ENCODE results near the gene DGKQ. TPM values are rescaled to one million over a fixed set of nuclear protein-coding genes. Genes with fewer than 3 reads are reported as not detected.
A peak's percentile ranks its signal among the peaks of the same experiment; 100 is the strongest.

Gene DGKQ, protein sequence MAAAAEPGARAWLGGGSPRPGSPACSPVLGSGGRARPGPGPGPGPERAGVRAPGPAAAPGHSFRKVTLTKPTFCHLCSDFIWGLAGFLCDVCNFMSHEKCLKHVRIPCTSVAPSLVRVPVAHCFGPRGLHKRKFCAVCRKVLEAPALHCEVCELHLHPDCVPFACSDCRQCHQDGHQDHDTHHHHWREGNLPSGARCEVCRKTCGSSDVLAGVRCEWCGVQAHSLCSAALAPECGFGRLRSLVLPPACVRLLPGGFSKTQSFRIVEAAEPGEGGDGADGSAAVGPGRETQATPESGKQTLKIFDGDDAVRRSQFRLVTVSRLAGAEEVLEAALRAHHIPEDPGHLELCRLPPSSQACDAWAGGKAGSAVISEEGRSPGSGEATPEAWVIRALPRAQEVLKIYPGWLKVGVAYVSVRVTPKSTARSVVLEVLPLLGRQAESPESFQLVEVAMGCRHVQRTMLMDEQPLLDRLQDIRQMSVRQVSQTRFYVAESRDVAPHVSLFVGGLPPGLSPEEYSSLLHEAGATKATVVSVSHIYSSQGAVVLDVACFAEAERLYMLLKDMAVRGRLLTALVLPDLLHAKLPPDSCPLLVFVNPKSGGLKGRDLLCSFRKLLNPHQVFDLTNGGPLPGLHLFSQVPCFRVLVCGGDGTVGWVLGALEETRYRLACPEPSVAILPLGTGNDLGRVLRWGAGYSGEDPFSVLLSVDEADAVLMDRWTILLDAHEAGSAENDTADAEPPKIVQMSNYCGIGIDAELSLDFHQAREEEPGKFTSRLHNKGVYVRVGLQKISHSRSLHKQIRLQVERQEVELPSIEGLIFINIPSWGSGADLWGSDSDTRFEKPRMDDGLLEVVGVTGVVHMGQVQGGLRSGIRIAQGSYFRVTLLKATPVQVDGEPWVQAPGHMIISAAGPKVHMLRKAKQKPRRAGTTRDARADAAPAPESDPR
- polyA plus RNA-seq (2012; ENCODE audit: insufficient read length, low read depth), result 20.4 TPM

DNA sequence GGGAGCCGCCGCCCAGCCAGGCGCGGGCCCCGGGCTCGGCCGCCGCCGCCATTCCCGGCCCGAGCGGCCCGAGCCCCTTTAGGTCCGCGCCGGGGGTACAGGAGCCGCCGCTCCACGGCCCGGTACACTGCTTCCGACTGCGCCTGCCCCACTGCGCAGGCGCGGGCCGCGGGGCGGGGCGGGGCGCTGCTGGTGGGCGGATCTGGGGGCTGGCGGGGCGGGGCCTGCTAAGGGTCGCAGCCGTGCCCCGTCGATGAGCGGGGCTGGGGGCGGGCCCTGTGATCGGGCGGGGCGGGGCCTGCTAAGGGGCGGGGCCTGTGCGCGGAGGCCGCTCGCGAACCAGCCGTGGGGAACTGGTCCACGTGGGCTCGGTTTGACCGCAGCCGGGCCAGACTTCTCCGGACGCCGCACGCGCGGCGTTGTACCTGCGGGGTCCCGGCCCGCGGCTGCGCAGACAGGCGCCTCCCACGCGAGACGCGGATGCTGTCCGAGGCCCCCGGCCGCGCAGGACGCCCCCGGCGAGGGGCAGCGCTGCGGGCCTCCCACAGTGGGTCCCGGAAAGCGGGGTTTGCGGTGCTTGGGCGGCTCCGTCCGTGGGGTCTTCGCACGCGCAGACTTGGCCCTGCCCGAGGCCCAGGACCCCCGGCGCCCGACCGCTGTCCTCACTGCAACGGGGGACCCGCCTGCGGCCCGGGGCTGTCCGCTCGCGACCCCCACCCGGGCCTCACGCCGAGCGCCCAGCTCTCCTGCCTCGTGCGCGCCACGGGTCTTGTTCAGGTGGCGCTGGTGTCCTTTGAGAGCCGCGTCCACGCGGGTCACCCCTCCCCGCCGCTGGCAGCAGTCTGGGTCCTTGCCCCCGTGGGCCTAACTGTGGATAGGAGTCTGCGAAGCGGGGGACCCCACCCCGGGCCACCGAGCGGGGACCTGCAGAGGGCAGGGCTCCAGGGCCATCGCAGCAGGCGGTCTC lies at the start of gene DGKQ:
DGKQ (minus strand) TSS at position 139 of the 967 bp plus-strand sequence; CDS start at position 52, 87 bp downstream.
- TF ChIP-seq SIN3A (IDR thresholded peaks at IDR 0.05; ENCODE audit: borderline replicate concordance, insufficient read depth, low read length) (no peak), POLR2AphosphoS5 (IDR thresholded peaks at IDR 0.05; ENCODE audit: low read depth, low read length) (peak; percentile 61)

GRCh38 chr4:1022739-1023066 lies 49.3 kb upstream of the DGKQ start:
- TF ChIP-seq REST (IDR thresholded peaks at IDR 0.05; ENCODE audit: insufficient read depth in 1 of 2, low read depth in 2 of 2, low read length in 2 of 2) (no peak), TAF1 (IDR thresholded peaks at IDR 0.05; ENCODE audit: borderline replicate concordance, insufficient read depth, low read length) (no peak), FOXP2 (optimal IDR thresholded peaks at IDR 0.05; ENCODE audit: borderline replicate concordance, extremely low read depth, extremely low read length, insufficient read depth) (no peak), POLR2AphosphoS5 (IDR thresholded peaks at IDR 0.05; ENCODE audit: low read depth, low read length) (no peak), SIN3A (IDR thresholded peaks at IDR 0.05; ENCODE audit: borderline replicate concordance, insufficient read depth, low read length) (no peak)

- TF ChIP-seq FOXP2 (optimal IDR thresholded peaks at IDR 0.05; ENCODE audit: borderline replicate concordance, extremely low read depth, extremely low read length, insufficient read depth) (no peak), TAF1 (IDR thresholded peaks at IDR 0.05; ENCODE audit: borderline replicate concordance, insufficient read depth, low read length) (no peak)
Measured at GRCh38 chr4:1022051-1022738, 48.8 kb upstream of the DGKQ start.

GRCh38 chr4:1021386-1022050 lies 48.1 kb upstream of the DGKQ start:
- TF ChIP-seq REST (IDR thresholded peaks at IDR 0.05; ENCODE audit: insufficient read depth in 1 of 2, low read depth in 2 of 2, low read length in 2 of 2), result no peak
- TF ChIP-seq TAF1 (IDR thresholded peaks at IDR 0.05; ENCODE audit: borderline replicate concordance, insufficient read depth, low read length), result no peak
- no peak for TF ChIP-seq FOXP2 (optimal IDR thresholded peaks at IDR 0.05; ENCODE audit: borderline replicate concordance, extremely low read depth, extremely low read length, insufficient read depth)
- no peak for TF ChIP-seq POLR2AphosphoS5 (IDR thresholded peaks at IDR 0.05; ENCODE audit: low read depth, low read length)
- no peak for TF ChIP-seq SIN3A (IDR thresholded peaks at IDR 0.05; ENCODE audit: borderline replicate concordance, insufficient read depth, low read length)

- no peak for TF ChIP-seq SIN3A (IDR thresholded peaks at IDR 0.05; ENCODE audit: borderline replicate concordance, insufficient read depth, low read length)
- TF ChIP-seq FOXP2 (optimal IDR thresholded peaks at IDR 0.05; ENCODE audit: borderline replicate concordance, extremely low read depth, extremely low read length, insufficient read depth), result no peak
- no peak for TF ChIP-seq TAF1 (IDR thresholded peaks at IDR 0.05; ENCODE audit: borderline replicate concordance, insufficient read depth, low read length)
- no peak for TF ChIP-seq POLR2AphosphoS5 (IDR thresholded peaks at IDR 0.05; ENCODE audit: low read depth, low read length)
- no peak for TF ChIP-seq REST (IDR thresholded peaks at IDR 0.05; ENCODE audit: insufficient read depth in 1 of 2, low read depth in 2 of 2, low read length in 2 of 2)
Measured at GRCh38 chr4:1019729-1020470, 46.5 kb upstream of the DGKQ start.
